ENCODE results near the gene OVCA2. TPM values are rescaled to one million over a fixed set of nuclear protein-coding genes. Genes with fewer than 3 reads are reported as not detected.
A peak's percentile ranks its signal among the peaks of the same experiment; 100 is the strongest.

Gene OVCA2
- total RNA-seq, 1 donor from 2014 or later, result 24.8 TPM

GRCh38 chr17:2063261-2064146, 21.7 kb downstream of the OVCA2 start:
- H3K4me3 Mint-ChIP-seq, result no peak overlapping the region
- peaks cover 3% of the 10 kb centered on the region for H3K27me3 Mint-ChIP-seq (ENCODE audit: low read depth)
- no peak for DNase-seq (ENCODE audit: low spot score in 2 of 2, unreplicated experiment in 2 of 2)
- H3K4me1 Mint-ChIP-seq, result peaks cover 77% of the 10 kb centered on the region
- peak overlapping the region; percentile 76 for H3K27ac Mint-ChIP-seq
- TF ChIP-seq CTCF (IDR thresholded peaks at IDR 0.05; ENCODE audit: unreplicated experiment), result no peak
- H3K36me3 Mint-ChIP-seq, result peaks cover 18% of the 10 kb centered on the region
- no peaks in the 10 kb centered on the region for H3K9me3 Mint-ChIP-seq

DNA sequence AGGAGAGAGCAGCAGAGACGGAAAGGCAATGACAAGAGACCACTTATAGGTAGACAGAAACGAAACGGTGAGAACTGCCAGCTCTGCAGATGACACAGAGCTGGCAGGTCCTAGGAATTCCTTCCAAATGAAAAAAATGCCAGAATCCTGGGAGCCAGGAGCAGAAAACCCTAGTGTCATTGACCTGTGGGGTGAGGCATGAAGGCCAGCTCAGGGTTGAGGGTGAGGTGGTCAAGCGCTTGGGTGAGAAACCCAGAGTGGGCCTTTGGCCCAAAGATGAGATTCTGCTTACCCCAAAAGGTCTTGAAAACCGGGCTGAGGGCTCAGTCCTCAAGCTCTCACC, 22.3 kb downstream of the OVCA2 start:
- Mint-ChIP-seq H3K9me3 (no peaks in the 10 kb centered on the region), H3K4me3 (no peak overlapping the region), H3K36me3 (peaks cover 18% of the 10 kb centered on the region), H3K27me3 (ENCODE audit: low read depth) (peaks cover 3% of the 10 kb centered on the region), H3K27ac (peak overlapping the region; percentile 76), H3K4me1 (peaks cover 79% of the 10 kb centered on the region)
- no peak for DNase-seq (ENCODE audit: low spot score in 2 of 2, unreplicated experiment in 2 of 2)
- no peak for TF ChIP-seq CTCF (IDR thresholded peaks at IDR 0.05; ENCODE audit: unreplicated experiment)

DNA sequence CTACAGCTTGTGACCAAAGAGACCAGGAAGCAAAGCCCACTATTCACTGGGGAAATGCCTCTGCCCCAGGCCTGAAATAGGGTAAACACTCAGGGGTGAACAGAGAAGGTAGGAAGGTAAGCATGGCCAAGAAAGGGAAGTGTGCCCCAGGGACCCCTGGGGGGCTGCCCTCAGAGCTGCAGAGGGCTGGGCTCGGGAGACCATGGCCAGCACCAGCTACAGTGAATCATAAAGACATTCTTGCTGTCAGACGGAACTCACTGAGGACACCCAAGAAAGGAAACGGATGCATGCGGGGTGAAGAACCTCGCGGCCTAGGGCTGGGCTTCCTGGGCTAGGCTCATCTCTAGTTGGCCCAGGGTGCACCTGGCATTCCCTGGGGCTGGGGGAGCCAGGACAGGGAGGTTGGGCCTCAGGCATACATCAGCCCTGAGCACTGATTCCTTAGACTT, 22.7 kb downstream of the OVCA2 start:
- Mint-ChIP-seq H3K4me1 (peaks cover 75% of the 10 kb centered on the region), H3K27me3 (ENCODE audit: low read depth) (peaks cover under 1% of the 10 kb centered on the region), H3K4me3 (no peak overlapping the region), H3K36me3 (peaks cover 16% of the 10 kb centered on the region), H3K27ac (peak overlapping the region; percentile 76), H3K9me3 (no peaks in the 10 kb centered on the region)
- no peak for TF ChIP-seq CTCF (IDR thresholded peaks at IDR 0.05; ENCODE audit: unreplicated experiment)
- DNase-seq (ENCODE audit: low spot score in 2 of 2, unreplicated experiment in 2 of 2), result no peak

DNA sequence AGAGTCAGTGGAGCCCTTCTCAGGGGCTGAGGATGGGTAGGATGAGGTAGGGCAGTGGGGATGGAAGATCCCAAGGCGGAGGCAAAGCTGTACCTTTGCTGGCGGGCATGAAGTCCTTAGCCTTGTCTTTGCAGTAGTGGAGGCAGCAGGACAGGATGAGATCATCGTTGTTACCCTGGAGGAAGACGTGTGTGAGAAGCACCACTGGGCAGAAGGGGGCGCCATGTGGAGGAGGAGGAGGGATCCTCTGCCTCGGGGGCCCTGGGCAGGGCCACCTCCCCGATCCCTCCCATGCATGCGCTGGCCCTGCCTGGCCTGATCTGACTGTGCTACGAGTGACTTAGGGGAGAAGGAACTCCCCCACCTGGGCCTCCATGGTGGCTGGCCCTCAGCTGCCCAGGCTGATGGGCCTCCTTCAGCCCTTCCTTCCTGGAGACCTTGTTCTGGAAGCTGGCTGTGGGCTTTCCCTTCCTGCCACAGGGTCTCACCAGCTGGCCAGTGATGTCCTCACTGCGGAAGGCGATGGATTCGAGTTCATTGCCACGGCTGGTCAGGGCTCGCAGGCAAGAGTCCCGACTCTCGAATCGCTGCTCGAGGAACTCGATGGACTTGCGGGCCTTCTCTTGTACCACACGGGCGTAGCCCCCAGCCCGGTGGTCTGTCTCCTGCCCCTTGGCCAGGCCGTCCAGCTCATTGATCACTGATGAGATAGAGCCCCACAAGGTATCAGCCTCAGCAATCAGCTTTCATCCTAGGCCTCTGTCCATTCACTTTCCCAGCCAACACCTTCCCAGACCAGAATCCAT, 23.4 kb downstream of the OVCA2 start:
- Mint-ChIP-seq H3K4me3 (no peak overlapping the region), H3K36me3 (peaks cover 12% of the 10 kb centered on the region), H3K4me1 (peaks cover 71% of the 10 kb centered on the region), H3K27me3 (ENCODE audit: low read depth) (no peaks in the 10 kb centered on the region), H3K9me3 (no peaks in the 10 kb centered on the region), H3K27ac (peak overlapping the region; percentile 88)
- DNase-seq (ENCODE audit: low spot score in 2 of 2, unreplicated experiment in 2 of 2), result no peak
- TF ChIP-seq CTCF (IDR thresholded peaks at IDR 0.05; ENCODE audit: unreplicated experiment), result no peak

DNA sequence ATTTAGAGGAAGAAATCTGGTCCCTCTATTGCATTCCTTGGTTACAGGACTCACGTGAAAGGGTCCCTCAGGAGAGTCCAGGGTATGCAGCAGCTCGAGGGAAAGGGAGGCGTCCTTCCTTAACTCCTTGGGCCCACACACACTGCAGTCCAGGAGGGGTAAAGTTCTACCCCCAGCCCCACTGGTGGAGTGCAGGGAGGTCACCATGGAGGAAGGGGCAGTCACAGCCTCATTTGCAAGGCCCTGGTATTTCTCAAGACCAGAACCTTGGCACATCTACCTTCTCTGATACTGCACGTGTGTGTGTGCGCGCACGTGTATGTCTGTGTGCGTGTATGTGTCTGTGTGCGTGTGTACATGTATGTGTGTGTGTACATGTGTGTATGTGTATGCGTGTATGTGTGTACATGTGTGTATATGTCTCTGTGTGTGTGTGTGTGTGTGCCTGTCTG, 24.2 kb downstream of the OVCA2 start:
- no peak overlapping the region for H3K4me3 Mint-ChIP-seq
- no peak for DNase-seq (ENCODE audit: low spot score in 2 of 2, unreplicated experiment in 2 of 2)
- peaks cover 12% of the 10 kb centered on the region for H3K36me3 Mint-ChIP-seq
- H3K27me3 Mint-ChIP-seq (ENCODE audit: low read depth), result no peaks in the 10 kb centered on the region
- H3K27ac Mint-ChIP-seq, result peak overlapping the region; percentile 88
- H3K4me1 Mint-ChIP-seq, result peaks cover 63% of the 10 kb centered on the region
- no peaks in the 10 kb centered on the region for H3K9me3 Mint-ChIP-seq
- TF ChIP-seq CTCF (IDR thresholded peaks at IDR 0.05; ENCODE audit: unreplicated experiment), result no peak
